Measurements from ENCODE around the gene HOXD4.

DNA sequence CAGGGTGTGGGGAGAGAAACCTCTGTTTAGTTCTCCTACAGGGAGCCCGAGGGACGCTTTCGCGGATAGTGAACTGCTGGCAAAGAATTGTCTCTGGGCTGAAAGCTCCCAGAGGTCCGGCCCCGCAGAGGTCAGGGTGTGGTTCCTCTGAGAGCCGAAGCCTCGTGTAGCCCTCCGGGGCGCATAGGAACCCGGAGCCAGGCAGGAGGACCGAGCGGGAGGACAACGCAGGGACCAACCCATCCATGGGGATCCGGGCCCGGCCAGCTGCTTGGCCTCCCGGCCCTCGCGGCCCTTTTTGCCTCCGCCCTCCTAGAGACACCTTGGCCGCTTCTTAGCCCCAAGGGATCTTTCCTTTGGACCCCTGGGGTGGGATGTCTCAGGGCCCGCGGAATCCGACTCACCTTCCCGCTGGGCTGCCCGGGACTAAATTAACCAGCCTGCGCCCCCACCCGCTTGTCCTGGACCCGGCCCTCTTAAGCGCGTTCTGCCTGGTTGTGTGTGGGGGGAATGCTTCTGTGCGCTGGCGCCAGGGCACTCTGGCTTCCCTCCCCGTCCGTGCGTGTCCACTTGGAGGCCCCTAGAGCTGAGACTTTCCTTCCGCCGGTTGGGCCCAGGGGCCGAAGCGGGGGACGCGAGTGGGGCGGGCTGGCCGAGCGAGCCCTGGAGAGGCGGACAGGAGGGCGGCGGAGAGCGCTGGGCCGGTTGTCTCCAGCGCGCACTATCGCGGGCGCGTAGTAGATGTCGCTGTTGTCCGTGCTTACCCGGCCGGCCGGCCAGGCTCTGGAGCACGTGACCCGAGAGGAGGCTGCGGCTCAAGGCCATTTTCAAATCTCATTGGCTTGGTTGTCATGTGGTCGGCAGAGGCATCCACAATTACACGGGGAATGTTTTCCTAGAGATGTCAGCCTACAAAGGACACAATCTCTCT, 35.2 kb upstream of the HOXD4 start, which contains the start of gene HOXD10:
- TF ChIP-seq EZH2 (IDR thresholded peaks at IDR 0.05; ENCODE audit: insufficient read depth, poor library complexity, severe bottlenecking) (no peak), EZH2phosphoT487 (IDR thresholded peaks at IDR 0.05; ENCODE audit: insufficient read depth, low read depth) (no peak)
